GM21619 (cell line): ENCODE data around the gene EEF1AKMT4.

Experiments used
- ATAC-seq: cut with Tn5 transposase; IDR thresholded peaks from one replicate; pipeline ENCODE4 v1.9.1; 2021; ENCODE audit not compliant: unreplicated experiment

The EEF1AKMT4 gene

GRCh38 chr3:184249412-184250166 is at the start of gene EEF1AKMT4:
TSS of gene EEF1AKMT4 (plus strand) at chr3:184249672. CDS start at chr3:184249695, 23 bp downstream.
- peak; percentile 83 for ATAC-seq

GRCh38 chr3:184200825-184201224 is 48.6 kb upstream of the EEF1AKMT4 start:
- ATAC-seq = no peak

- no peak for ATAC-seq
Measured at GRCh38 chr3:184203526-184203925, 45.9 kb upstream of the EEF1AKMT4 start.

- no peak for ATAC-seq
Measured at GRCh38 chr3:184209146-184209923, 40.1 kb upstream of the EEF1AKMT4 start.

- no peak for ATAC-seq
Measured at GRCh38 chr3:184211297-184211696, 38.2 kb upstream of the EEF1AKMT4 start.

GRCh38 chr3:184211718-184212117 is 37.8 kb upstream of the EEF1AKMT4 start:
- ATAC-seq = no peak

GRCh38 chr3:184218814-184219213 is 30.7 kb upstream of the EEF1AKMT4 start:
- no peak for ATAC-seq

- no peak for ATAC-seq
Measured at GRCh38 chr3:184222521-184222920, 27.0 kb upstream of the EEF1AKMT4 start.

GRCh38 chr3:184223946-184224345 is 25.5 kb upstream of the EEF1AKMT4 start:
- no peak for ATAC-seq

GRCh38 chr3:184227481-184227935 is 22.0 kb upstream of the EEF1AKMT4 start:
- no peak for ATAC-seq

- ATAC-seq = no peak
Measured at GRCh38 chr3:184228376-184229137, 20.9 kb upstream of the EEF1AKMT4 start.

GRCh38 chr3:184229394-184230080 is 19.9 kb upstream of the EEF1AKMT4 start, which contains the start of gene VWA5B2:
TSS of gene VWA5B2 (plus strand) at chr3:184229585. CDS start at chr3:184230529, 944 bp downstream.
- ATAC-seq = peak; percentile 68

GRCh38 chr3:184230081-184230602 is 19.3 kb upstream of the EEF1AKMT4 start:
- no peak for ATAC-seq

- no peak for ATAC-seq
Measured at GRCh38 chr3:184230603-184231528, 18.6 kb upstream of the EEF1AKMT4 start.

GRCh38 chr3:184231671-184232070 is 17.8 kb upstream of the EEF1AKMT4 start:
- ATAC-seq = no peak

GRCh38 chr3:184233127-184233843 is 16.2 kb upstream of the EEF1AKMT4 start:
- ATAC-seq = no peak

GRCh38 chr3:184234224-184234623 is 15.2 kb upstream of the EEF1AKMT4 start:
- no peak for ATAC-seq

- no peak for ATAC-seq
Measured at GRCh38 chr3:184234671-184235380, 14.6 kb upstream of the EEF1AKMT4 start.
